HG02759 (cell line): ENCODE measurements around the gene HS1BP3.

Experiments
- ATAC-seq: cut with Tn5 transposase; IDR thresholded peaks from one replicate; pipeline ENCODE4 v1.9.1; 2021; ENCODE audit warnings: mild to moderate bottlenecking, moderate library complexity; ENCODE audit not compliant: unreplicated experiment

HS1BP3 gene

GRCh38 chr2:20574930-20575329 lies 76.0 kb downstream of the HS1BP3 start:
- ATAC-seq: no peak

DNA sequence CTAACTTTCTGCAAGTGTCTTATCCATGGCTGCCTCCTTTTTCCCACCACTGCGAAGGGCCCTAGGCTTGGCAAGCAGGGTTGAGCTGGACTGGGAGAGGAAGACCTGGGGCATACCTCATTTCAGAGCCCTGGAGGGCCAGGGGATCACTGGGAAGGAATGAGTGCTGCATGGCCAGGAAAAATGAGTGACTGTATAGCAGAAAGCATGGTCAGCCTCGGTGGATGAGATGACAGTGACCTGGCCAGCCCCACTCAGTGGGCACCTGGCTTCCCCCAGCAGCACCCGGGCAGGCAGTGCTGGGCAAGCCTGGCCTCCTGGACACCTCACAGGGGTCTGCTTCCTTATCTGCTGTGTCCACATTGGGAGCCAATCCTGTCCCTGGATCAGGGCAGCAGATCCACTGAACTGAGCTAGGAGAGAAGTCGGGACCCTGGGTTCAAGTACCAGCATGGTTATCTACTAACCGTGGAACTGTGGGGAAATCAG lies 76.4 kb downstream of the HS1BP3 start:
- no peak for ATAC-seq

DNA sequence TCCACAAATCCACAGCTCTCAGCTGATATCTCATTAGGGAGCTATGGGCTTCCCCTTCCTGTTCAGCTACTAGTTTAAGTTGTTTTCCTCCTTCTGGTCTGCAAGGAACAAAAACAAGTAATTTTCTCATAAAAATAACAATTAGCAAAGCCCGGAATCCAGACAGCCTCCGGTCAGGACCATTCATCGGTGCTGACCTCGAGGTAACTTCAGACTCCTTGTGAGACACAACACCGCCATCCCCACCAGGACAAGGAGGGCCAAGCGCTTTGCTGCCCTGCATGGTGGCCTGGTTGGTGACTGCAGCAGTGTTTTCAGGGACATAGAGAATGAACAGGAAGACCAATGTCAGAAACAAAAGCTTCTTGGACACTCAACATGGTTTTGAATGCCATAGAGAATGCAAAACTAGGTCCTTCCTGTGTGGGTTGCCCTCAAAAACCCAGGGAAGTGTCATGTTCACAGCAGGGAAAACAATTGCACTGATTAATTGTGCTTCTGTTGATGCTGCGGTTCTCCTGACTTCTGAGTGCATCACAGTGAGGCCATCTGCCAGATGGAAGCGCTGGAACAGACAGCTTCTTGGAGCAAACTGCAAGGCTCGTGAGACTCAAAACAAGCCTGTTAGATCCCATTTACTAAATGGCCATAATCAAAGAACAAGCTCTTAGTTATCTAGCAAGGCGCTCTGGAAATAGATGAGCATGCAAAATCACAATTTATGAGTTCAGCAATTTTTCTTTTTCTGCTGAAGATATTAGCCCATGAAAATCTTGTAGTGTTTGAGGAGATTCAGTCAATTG lies 77.1 kb downstream of the HS1BP3 start:
- ATAC-seq: no peak

- ATAC-seq: no peak
Observed at GRCh38 chr2:20572221-20572620, 78.7 kb downstream of the HS1BP3 start.

DNA sequence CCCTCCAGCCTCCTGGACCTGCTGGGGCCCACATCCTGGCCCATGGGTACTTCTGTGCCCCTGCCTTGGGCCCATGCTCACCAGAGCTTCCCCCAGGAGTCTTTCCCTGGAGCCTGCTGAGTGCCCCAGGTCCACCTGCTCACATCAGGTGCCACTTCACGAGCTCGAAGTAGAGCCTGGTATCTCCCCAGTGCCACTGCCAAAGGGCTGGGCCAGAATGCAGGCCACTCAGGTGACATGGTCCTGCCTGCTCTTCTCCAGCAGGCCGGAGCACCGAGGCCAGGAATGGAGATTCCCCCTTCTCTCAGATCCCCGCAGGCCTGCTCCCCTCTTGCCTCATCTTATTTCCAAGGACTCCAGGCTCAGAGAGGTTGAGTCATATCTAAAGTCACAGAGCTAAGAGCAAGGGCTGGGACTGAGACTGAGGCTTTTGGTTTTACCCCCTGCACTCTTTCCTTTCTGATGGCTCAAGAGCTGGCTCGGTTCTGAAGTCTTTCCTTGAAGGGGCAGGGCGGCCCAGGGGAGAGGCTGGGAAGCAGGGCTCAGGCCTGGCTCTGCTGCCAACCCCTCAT lies 79.2 kb downstream of the HS1BP3 start:
- no peak for ATAC-seq

- ATAC-seq: no peak
Observed at GRCh38 chr2:20571231-20571630, 79.7 kb downstream of the HS1BP3 start.

DNA sequence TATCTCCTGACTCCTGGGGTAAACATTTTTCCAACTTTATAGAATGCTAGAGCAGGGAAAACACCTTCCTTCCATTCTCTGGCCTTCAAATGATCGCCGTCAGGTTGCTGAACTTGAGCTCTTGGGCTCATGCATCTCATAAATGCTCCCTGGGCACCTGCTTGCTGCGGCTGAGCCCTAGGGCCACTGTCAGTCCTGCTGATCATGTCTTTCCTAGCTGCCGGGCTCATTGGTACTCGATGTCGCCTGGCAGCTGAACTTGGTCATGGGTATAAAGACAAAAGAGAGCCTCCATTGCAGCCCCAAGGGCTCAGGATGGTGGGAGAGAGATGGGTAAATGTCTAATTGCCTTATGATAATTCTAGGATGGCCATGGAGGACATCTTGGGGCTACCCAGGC lies 80.6 kb downstream of the HS1BP3 start:
- ATAC-seq: no peak

DNA sequence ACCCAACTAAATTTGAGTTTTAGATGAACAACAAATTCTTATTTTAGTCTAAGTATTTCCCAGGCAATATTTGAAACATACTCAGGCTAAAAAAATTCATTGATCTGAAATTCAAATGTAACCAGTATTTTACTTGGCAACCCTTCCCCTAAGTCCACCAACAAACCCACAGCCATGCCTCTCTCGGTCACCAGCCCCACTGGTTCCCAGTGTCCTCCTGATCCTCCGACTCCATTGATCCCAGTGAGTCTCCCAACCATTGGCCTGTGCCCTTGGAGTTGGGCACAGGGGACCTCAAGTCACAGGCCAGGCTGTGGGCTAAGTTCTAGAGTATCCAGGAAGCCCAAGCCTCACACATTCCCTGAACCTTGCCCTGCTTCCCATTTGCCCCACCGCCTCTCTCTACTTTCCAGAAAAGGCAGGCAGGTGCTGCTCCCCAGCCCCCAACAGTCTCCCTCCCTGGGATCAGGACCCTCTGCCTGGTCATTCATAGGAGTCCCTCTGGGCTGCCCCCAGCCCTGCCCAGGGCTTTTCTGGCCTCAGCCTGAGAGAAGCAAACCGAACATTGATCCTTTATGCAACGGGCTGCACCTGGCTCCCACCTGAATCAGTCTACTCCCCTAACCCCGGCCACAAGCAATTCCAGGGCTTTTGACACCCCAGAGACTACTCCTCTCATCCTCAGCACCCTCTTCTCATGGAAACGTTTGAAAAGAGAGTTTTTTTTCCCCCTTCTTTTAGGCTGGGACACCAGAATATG lies 81.3 kb downstream of the HS1BP3 start:
- ATAC-seq: no peak

DNA sequence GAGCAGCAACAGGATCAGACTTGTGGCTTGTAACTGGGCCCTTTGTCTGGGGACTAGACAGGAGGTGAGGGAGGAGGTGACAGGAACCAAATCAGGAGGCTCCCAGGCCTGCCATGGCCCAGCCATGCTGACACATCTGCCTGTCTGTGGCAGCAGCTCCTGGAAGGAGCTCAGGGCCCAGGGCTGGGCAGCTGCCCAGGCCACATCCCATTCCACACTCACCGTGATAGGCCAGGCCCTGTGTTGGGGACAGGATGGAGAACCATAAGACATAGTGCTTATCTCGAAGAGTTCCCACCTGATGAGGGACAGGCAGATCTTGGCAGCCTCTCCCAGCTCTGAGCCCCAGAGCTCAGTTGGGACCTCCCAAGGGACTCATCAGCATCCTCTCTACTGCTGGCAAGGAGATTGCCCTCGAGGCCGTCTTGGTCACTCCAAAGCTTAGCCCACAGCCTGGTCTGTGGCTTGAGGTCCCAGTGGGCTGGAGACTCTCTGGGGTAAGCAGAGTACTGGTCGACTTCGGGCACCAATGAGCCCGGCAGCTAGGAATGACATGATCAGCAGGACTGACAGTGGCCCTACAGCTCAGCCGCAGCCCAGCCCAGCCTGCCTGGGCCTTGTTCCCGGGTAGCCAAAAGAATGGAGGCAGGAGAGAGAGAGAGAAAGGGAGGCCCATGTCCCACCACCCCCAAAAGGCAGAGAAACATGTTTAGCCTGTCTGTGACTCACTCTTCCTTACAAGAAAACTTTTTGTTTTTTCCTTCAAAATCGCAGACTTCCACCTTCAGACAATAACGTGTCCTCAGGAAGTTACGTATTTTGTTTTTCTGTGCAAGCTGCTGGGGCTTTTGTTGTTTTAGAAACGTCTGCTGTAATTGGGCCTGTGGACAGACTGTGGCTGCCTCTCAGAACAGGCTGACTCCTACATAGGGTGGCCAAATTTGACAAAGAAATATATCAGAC lies 82.1 kb downstream of the HS1BP3 start:
- no peak for ATAC-seq

GRCh38 chr2:20567926-20568179 lies 83.0 kb downstream of the HS1BP3 start:
- ATAC-seq: no peak
